Tibial artery (tissue), 4 donors: ENCODE measurements around the gene KDELR3.

ENCODE experiments used
- DNase-seq, 2 donors: peaks; one replicate each; pipeline ENCODE4 v3.0.0-alpha.2; 2019
- H3K27ac ChIP-seq, 2 donors: fragments of 200-600 bp; sonication (generic) in 1 of 2; 1 replicate in 1 of 2; 2 replicates in 1 of 2; pipeline ENCODE4 v1.5.1; 2018 to 2019; ENCODE audit warnings: mild to moderate bottlenecking in 1 of 2
- H3K27me3 ChIP-seq, 2 donors: fragments of 200-600 bp; sonication (generic) in 1 of 2; one replicate each; pipeline versions ENCODE4 v1.5.1 to v1.6.0; 2016 to 2019
- H3K36me3 ChIP-seq, 3 donors: fragments of 200-600 bp; sonication (generic) in 2 of 3; one replicate each; pipeline ENCODE4 v1.5.1; 2016 to 2019; ENCODE audit warnings: mild to moderate bottlenecking in 2 of 3
- H3K4me1 ChIP-seq, 4 donors: fragments of 200-600 bp; sonication (generic) in 2 of 4; 1 replicate in 3 of 4; 2 replicates in 1 of 4; pipeline ENCODE4 v1.5.1; 2016 to 2019
- H3K4me3 ChIP-seq, 2 donors: fragments of 200-600 bp; sonication (generic) in 1 of 2; 1 replicate in 1 of 2; 2 replicates in 1 of 2; pipeline ENCODE4 v1.5.1; 2018 to 2019; ENCODE audit warnings: mild to moderate bottlenecking in 2 of 2
- H3K9me3 ChIP-seq, 3 donors: fragments of 200-600 bp; sonication (generic) in 1 of 3; one replicate each; pipeline ENCODE4 v1.5.1; 2016 to 2019
- CTCF ChIP-seq, 2 experiments: fragments of 200-600 bp in 1 of 2; fragments of 450-650 bp in 1 of 2; IDR thresholded peaks; one replicate each; pipeline ENCODE4 v1.5.1; 2017 to 2019; ENCODE audit warnings: antibody characterized with exemption in 2 of 2, mild to moderate bottlenecking in 1 of 2, moderate library complexity in 1 of 2
- intact Hi-C: fragments of 100-400 bp; cut with DNase I; formaldehyde crosslinking; loops from one replicate; pipeline ENCODE4 v1.15.0; 2023; ENCODE audit warnings: low total_unique reads

Gene KDELR3

GRCh38 chr22:38505541-38506117, 37.7 kb downstream of the KDELR3 start:
- intact Hi-C loops, result loop anchor here (2.0 to 5.0 kb wide), 2 partner anchors 65 to 438 kb away; partner anchors contain the start of gene DMC1
- peak overlapping the region; percentile 99 to 100 for H3K27ac ChIP-seq
- H3K4me1 ChIP-seq, result peaks cover 0 to 47% (median 23%) of the 10 kb centered on the region in 4 donors
- no peaks in the 10 kb centered on the region for H3K9me3 ChIP-seq
- peaks cover 4 to 12% (median 9%) of the 10 kb centered on the region in 3 donors for H3K36me3 ChIP-seq
- H3K27me3 ChIP-seq, result no peaks in the 10 kb centered on the region
- peak overlapping the region; percentile 83 to 97 for H3K4me3 ChIP-seq
- no peak for TF ChIP-seq CTCF (IDR thresholded peaks at IDR 0.05)
- peak; percentile 70 to 91 for DNase-seq

GRCh38 chr22:38506118-38506962, 38.4 kb downstream of the KDELR3 start, which contains the start of gene DDX17:
DDX17 (minus strand) TSS chr22:38506311.
- peak; percentile 95 to 98 for DNase-seq
- no peaks in the 10 kb centered on the region for H3K9me3 ChIP-seq
- intact Hi-C loops, result loop anchor here (2.0 to 5.0 kb wide), 2 partner anchors 64 to 439 kb away; partner anchors contain the start of gene DMC1
- peaks cover 0 to 42% (median 22%) of the 10 kb centered on the region in 4 donors for H3K4me1 ChIP-seq
- H3K4me3 ChIP-seq, result peak within 1 kb of the TSS; percentile 83 to 97
- peak within 1 kb of the TSS; percentile 99 to 100 for H3K27ac ChIP-seq
- no peaks in the 10 kb centered on the region for H3K27me3 ChIP-seq
- peak in 1 of 2 experiments; percentile 14 for TF ChIP-seq CTCF (IDR thresholded peaks at IDR 0.05)
- peaks cover 4 to 8% (median 4%) of the 10 kb centered on the region in 3 donors for H3K36me3 ChIP-seq

- intact Hi-C loops, result no loop called here
- no peak for DNase-seq
- no peak for TF ChIP-seq CTCF (IDR thresholded peaks at IDR 0.05)
- H3K36me3 ChIP-seq, result no peaks in the 10 kb centered on the region
- no peaks in the 10 kb centered on the region for H3K27me3 ChIP-seq
- no peak overlapping the region for H3K4me3 ChIP-seq
- no peaks in the 10 kb centered on the region for H3K9me3 ChIP-seq
- H3K4me1 ChIP-seq, result peaks cover 0 to 8% (median 0%) of the 10 kb centered on the region in 4 donors
- H3K27ac ChIP-seq, result no peak overlapping the region
These were observed 42.6 kb downstream of the KDELR3 start for GRCh38 chr22:38510416-38510970.

- TF ChIP-seq CTCF (IDR thresholded peaks at IDR 0.05), result no peak
- H3K4me1 ChIP-seq, result no peaks in the 10 kb centered on the region
- no peak overlapping the region for H3K4me3 ChIP-seq
- DNase-seq, result no peak
- no peaks in the 10 kb centered on the region for H3K27me3 ChIP-seq
- H3K27ac ChIP-seq, result no peak overlapping the region
- H3K9me3 ChIP-seq, result no peaks in the 10 kb centered on the region
- no peaks in the 10 kb centered on the region for H3K36me3 ChIP-seq
- intact Hi-C loops, result no loop called here
These were observed 45.2 kb downstream of the KDELR3 start for GRCh38 chr22:38513063-38513462.

GRCh38 chr22:38518620-38519019, 50.7 kb downstream of the KDELR3 start:
- Histone ChIP-seq H3K36me3 (no peaks in the 10 kb centered on the region), H3K9me3 (no peaks in the 10 kb centered on the region), H3K4me3 (no peak overlapping the region), H3K27me3 (no peaks in the 10 kb centered on the region), H3K4me1 (no peaks in the 10 kb centered on the region), H3K27ac (no peak overlapping the region)
- TF ChIP-seq CTCF (IDR thresholded peaks at IDR 0.05), result no peak
- DNase-seq, result no peak
- intact Hi-C loops, result no loop called here
